ENCODE data around the gene PLEKHG4B. TPM values are rescaled to one million over a fixed set of nuclear protein-coding genes. Genes with fewer than 3 reads are reported as not detected.

Gene PLEKHG4B
- total and polyA plus RNA-seq, 2 of the 4 experiments (the other 2 are of a cell fraction): 1.1 TPM

DNA sequence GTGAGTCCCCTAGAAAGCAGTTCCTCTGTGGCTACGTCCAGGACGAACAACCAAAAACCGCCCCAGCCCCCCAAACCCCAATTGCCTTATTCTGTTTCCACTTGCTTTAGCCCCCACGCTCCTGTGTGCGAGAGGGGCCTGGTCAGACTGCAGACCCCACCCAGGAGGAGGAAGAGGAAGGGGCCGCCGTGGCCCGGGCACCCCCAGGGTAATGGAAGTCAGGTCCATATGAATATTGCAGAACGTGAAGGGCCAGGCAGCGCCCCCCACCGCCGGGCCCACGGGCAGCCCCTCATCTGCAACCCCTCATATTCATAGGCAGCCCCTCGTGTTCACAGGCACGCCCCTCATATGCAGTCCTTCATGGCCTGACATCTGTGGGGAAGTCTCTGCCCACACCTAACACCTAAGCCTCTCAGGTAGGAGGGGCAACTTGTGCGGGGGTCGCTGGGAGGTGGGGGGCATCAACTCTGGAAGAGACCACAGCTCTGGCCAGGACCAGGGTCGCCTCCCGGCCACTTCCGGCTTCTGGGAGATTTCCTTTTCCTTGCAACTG lies 37.7 kb upstream of the PLEKHG4B start:
- H2AK9ac ChIP-seq (replicated peaks; ENCODE audit: low read depth, low read length, poor library complexity): no peak overlapping the region
- H2BK120ac ChIP-seq (ENCODE audit: low read depth, low read length): no peak overlapping the region
- POLR2A ChIA-PET (ENCODE audit: unreplicated experiment): no interaction called here
- no peak overlapping the region for H2BK20ac ChIP-seq (ENCODE audit: low read depth, low read length)
- dilution Hi-C loops (cut with HindIII; ENCODE audit: low sequenced_read_pairs, unreplicated experiment) (no loop called here), intact Hi-C loops (cut with micrococcal nuclease) (no loop called here), in situ Hi-C loops (cut with MboI; ENCODE audit: low sequenced_read_pairs) (no loop called here)
- H3K27ac ChIP-seq (ENCODE audit: insufficient read depth, low read length): no peak overlapping the region
- H3K56ac ChIP-seq (ENCODE audit: extremely low read depth, insufficient read depth, low read length): no peak overlapping the region
- peaks cover 32% of the 10 kb centered on the region for H3K27me3 ChIP-seq (ENCODE audit: control insufficient read depth, insufficient read depth, low read length)
- ATAC-seq (ENCODE audit: low read depth) (no peak), DNase-seq (no peak)
- no peak overlapping the region for H3K4ac ChIP-seq (ENCODE audit: low read depth, low read length)
- H3K9ac ChIP-seq (ENCODE audit: low read depth, low read length): no peak overlapping the region
- no TSS peak for BruUV-seq (replicated peaks)
- no peaks in the 10 kb centered on the region for H3K9me1 ChIP-seq (ENCODE audit: insufficient read depth, low read length)
- H3K9me3 ChIP-seq (ENCODE audit: control insufficient read depth, insufficient read depth, low read length): peaks cover 3% of the 10 kb centered on the region; the same call in 1 of the 2 replicates
- H2BK15ac ChIP-seq (ENCODE audit: low read depth, low read length): no peak overlapping the region
- H3K18ac ChIP-seq (ENCODE audit: low read depth, low read length): no peak overlapping the region
- H3K4me3 ChIP-seq (ENCODE audit: insufficient read depth, low read depth, low read length): no peak overlapping the region; the same call in 1 of the 2 replicates
- no peaks in the 10 kb centered on the region for H3K36me3 ChIP-seq (ENCODE audit: control insufficient read depth, insufficient read depth, low read length)
- peak overlapping the region; percentile 52; the same call in 1 of the 2 replicates for H3K4me2 ChIP-seq (ENCODE audit: low read depth, low read length)
- no peak overlapping the region for H4K91ac ChIP-seq (ENCODE audit: insufficient read depth, low read depth, low read length)
- H3K4me1 ChIP-seq (ENCODE audit: control insufficient read depth, insufficient read depth, low read length): no peaks in the 10 kb centered on the region
- H4K20me1 ChIP-seq (ENCODE audit: insufficient read depth, low read length): 0 out of 2 replicates have a peak, but pooled peaks cover 4% of the 10 kb centered on the region
- H2AFZ ChIP-seq (replicated peaks; ENCODE audit: low read length, poor library complexity): peak overlapping the region; percentile 34
- CTCF ChIA-PET: no interaction called here
- no peaks in the 10 kb centered on the region for H3K79me1 ChIP-seq (ENCODE audit: low read depth in 1 of 2, low read length in 2 of 2)
- TF ChIP-seq BHLHE40 (IDR thresholded peaks at IDR 0.05; ENCODE audit: low read depth, low read length): no peak
- no peak for TF ChIP-seq RAD21 (IDR thresholded peaks at IDR 0.05; ENCODE audit: low read length)
- TF ChIP-seq MAZ (IDR thresholded peaks at IDR 0.05; ENCODE audit: borderline replicate concordance, low read depth, low read length): no peak
- no peak overlapping the region for H2BK5ac ChIP-seq (ENCODE audit: low read depth, low read length, poor library complexity, severe bottlenecking)
- no peak overlapping the region for H4K5ac ChIP-seq (ENCODE audit: low read depth, low read length)
- WGBS, 2 experiments (ENCODE audit: extremely low coverage in 2 of 2, insufficient read length in 1 of 2): 50% methylated on average over 4 of the region's 20 CpGs; no CpG with 5 or more reads in 1 of the 2 experiments
- no peak overlapping the region for H3K23ac ChIP-seq (ENCODE audit: low read depth, low read length)
- no peak overlapping the region for H4K8ac ChIP-seq (ENCODE audit: low read depth in 2 of 2, low read length in 2 of 2)
- no peak overlapping the region for H3K14ac ChIP-seq (replicated peaks; ENCODE audit: low read depth, low read length)
- no peak overlapping the region for H2AK5ac ChIP-seq (ENCODE audit: low read depth, low read length)

Measured in IMR-90 (cell line).